Stimulated activated naive CD8-positive, alpha-beta T cell treated with anti-CD3 and anti-CD28 coated beads, Interleukin-15, amount 100 ng/mL, for 72 hours (primary cell): ENCODE measurements around the gene IGF2.

Experiments used
- ATAC-seq: fragments of 150-1000 bp; cut with Tn5 transposase; 2 replicates; pipeline ENCODE4 v1.10.0; 2021; ENCODE audit warnings: mild to moderate bottlenecking, moderate library complexity
- DNase-seq, 2 donors: peaks; one replicate each; pipeline ENCODE4 v3.0.0; 2021 to 2022
- H3K27ac Mint-ChIP-seq, 2 donors: one replicate each; pipeline ENCODE4 v1.8.0; 2022; ENCODE audit warnings: mild to moderate bottlenecking in 2 of 2, mixed read lengths in 2 of 2, moderate library complexity in 2 of 2
- H3K27me3 Mint-ChIP-seq: one replicate; pipeline ENCODE4 v1.8.0; 2022; ENCODE audit warnings: mixed read lengths
- H3K4me1 Mint-ChIP-seq: one replicate; pipeline ENCODE4 v1.8.0; 2022; ENCODE audit warnings: mild to moderate bottlenecking, mixed read lengths
- H3K4me3 Mint-ChIP-seq, 2 donors: one replicate each; pipeline ENCODE4 v1.8.0; 2022; ENCODE audit warnings: mild to moderate bottlenecking in 2 of 2, mixed read lengths in 2 of 2, moderate library complexity in 1 of 2
- H3K9me3 Mint-ChIP-seq, 2 donors: one replicate each; pipeline ENCODE4 v1.8.0; 2022; ENCODE audit warnings: mixed read lengths in 2 of 2

The IGF2 gene

GRCh38 chr11:2091786-2092463 lies 47.3 kb downstream of the IGF2 start:
- Mint-ChIP-seq H3K4me1 (peaks cover 13% of the 10 kb centered on the region), H3K27me3 (peaks cover 32% of the 10 kb centered on the region), H3K9me3 (no peaks in the 10 kb centered on the region), H3K4me3 (no peak overlapping the region), H3K27ac (no peak overlapping the region)
- ATAC-seq (no peak), DNase-seq (no peak)

DNA sequence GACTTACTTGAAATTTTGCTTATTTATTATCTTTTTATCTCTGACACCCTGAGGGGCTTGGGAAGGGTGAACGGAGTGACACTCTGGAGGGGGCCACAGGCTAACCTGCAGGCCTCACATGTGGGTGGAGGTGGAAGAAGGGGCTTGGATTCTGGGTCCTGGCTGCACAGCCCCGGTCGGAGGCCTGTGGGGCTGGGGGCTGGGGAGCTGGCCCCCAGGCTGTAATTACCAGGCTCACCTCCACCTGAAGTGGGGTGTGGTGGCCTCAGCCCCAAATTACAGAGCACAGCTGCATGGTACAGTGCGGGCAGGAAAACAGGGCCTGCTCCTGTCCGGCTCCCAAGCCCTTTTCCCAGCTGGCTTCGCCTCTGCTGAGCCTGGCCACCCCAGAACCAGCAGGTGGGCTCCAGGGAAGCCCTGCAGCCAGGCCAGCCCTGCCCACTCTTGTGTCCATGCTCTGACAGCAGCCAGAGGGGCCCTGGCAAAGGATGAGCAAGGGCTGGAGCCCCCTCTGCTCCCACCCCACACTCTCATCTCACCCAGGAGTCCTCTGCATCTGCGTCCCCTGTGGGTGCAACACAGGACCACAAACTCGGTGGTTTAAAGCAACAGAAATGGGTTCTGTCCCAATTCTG lies 48.0 kb downstream of the IGF2 start:
- Mint-ChIP-seq H3K4me3 (no peak overlapping the region), H3K27ac (no peak overlapping the region), H3K9me3 (no peaks in the 10 kb centered on the region), H3K4me1 (peaks cover 13% of the 10 kb centered on the region), H3K27me3 (peaks cover 32% of the 10 kb centered on the region)
- no peak for DNase-seq
- ATAC-seq = no peak

DNA sequence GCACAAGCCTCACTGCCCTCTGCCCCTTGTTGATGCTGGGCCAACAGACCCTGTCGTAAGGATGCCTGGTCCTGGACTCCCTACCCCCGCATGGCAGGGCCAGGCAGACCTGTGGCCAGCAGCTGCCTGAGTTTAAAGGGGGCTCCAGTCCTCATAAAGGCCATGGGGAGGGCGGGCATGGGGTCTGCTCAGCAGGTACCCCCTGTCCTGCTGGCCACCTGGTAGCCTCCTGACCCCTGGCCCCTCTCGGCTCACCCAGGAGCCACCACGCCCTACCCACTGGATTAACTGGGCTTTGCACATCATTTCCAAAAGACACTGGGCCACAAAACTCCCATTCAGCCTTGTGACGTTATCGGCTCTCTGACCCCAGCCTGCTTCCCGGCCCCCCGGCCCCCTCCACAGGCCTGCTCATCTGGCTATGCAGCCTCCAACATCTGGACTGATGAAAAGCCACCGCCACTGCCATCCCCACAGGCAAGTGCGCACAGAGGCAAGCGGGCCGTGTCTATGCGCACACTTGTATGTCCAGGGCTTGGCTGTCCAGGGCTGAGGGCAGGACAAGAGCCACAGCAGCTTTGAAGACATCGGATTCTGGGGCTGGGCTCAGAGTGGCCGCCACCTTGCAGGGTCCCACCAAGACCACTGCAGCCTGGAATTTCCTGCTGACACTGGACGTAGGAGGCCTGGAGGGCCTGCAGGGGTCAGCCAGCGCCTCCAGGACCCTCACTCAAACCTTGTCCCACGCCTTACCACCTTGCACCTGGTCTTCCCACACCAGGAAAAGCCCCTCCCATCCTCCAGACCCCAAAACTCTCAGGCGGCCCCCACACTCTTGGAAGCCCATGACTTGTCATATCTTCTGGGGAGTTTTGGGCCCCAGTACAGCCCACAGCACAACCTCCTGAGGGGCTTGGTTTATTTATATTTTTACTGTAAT lies 48.7 kb downstream of the IGF2 start:
- peaks cover 13% of the 10 kb centered on the region for H3K4me1 Mint-ChIP-seq
- no peaks in the 10 kb centered on the region for H3K9me3 Mint-ChIP-seq
- ATAC-seq = no peak
- no peak overlapping the region for H3K27ac Mint-ChIP-seq
- H3K27me3 Mint-ChIP-seq = peaks cover 38% of the 10 kb centered on the region
- H3K4me3 Mint-ChIP-seq = no peak overlapping the region
- DNase-seq = no peak

DNA sequence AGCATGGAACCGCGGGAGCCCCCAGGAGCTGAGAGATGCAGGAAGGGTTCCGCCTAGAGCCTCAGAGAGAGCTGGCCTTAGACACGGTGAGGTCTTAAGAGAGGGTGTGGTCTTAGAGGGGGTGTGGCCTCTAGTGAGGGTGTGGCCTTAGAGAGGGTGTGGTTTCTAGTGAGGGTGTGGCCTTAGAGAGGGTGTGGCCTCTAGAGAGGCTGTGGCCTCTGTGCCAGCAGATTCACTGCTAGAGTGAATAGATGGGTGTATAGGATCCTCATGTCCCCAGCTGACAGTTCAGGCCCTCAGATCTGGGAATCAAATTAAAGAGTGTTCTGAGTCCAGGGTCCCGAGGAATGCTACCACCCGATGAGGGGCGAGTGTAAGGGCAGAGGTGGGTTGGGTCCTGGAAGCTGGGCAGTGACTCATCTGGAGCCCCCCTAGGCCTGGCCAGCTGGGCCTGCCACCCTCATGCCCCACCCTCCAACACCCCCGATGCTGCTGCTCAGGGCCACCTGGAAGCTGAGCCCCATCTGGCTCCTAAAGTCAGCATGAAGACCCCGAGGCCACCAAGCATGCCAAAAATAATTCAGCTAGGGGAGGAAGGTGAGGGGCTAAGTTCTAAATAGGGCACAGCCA lies 49.5 kb downstream of the IGF2 start:
- Mint-ChIP-seq H3K27ac (no peak overlapping the region), H3K9me3 (peaks cover 0 to 8% of the 10 kb centered on the region in 2 donors)
- peak; percentile 33 to 52 for DNase-seq

GRCh38 chr11:2088746-2089535 lies 50.2 kb downstream of the IGF2 start:
- DNase-seq (no peak), ATAC-seq (peak; percentile 59)
- no peak overlapping the region for H3K4me3 Mint-ChIP-seq
- H3K27me3 Mint-ChIP-seq = peaks cover 47% of the 10 kb centered on the region
- no peak overlapping the region for H3K27ac Mint-ChIP-seq
- H3K9me3 Mint-ChIP-seq = peaks cover 7 to 15% of the 10 kb centered on the region in 2 donors
- peaks cover 13% of the 10 kb centered on the region for H3K4me1 Mint-ChIP-seq

More for the DNA sequence above, 49.5 kb downstream of the IGF2 start:
- H3K4me1 Mint-ChIP-seq = peaks cover 13% of the 10 kb centered on the region
- no peak overlapping the region for H3K4me3 Mint-ChIP-seq
- peak; percentile 85 for ATAC-seq
- H3K27me3 Mint-ChIP-seq = peaks cover 46% of the 10 kb centered on the region

DNA sequence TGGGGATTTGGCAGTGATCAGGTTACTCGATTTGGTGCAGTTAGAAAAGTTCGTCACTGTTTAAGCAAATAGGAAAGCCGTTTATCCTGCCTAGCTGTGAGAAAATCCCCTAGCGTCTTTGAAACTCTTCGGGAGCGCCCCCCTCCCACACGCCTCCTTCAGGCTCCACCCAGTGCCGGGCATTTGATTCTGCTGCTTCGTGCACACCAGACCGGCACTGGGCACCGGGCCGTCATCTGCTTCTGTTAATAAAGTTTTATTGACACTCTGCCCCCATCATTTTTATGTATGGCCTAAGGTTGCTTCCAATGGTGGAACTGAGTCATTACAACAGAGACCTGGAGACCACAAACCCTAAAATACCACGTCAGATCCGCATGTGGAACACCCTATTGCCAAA lies 50.9 kb downstream of the IGF2 start:
- Mint-ChIP-seq H3K4me3 (no peak overlapping the region), H3K27me3 (peaks cover 40% of the 10 kb centered on the region), H3K9me3 (peaks cover 7 to 15% of the 10 kb centered on the region in 2 donors), H3K27ac (no peak overlapping the region), H3K4me1 (peaks cover 9% of the 10 kb centered on the region)
- no peak for ATAC-seq
- DNase-seq = no peak

DNA sequence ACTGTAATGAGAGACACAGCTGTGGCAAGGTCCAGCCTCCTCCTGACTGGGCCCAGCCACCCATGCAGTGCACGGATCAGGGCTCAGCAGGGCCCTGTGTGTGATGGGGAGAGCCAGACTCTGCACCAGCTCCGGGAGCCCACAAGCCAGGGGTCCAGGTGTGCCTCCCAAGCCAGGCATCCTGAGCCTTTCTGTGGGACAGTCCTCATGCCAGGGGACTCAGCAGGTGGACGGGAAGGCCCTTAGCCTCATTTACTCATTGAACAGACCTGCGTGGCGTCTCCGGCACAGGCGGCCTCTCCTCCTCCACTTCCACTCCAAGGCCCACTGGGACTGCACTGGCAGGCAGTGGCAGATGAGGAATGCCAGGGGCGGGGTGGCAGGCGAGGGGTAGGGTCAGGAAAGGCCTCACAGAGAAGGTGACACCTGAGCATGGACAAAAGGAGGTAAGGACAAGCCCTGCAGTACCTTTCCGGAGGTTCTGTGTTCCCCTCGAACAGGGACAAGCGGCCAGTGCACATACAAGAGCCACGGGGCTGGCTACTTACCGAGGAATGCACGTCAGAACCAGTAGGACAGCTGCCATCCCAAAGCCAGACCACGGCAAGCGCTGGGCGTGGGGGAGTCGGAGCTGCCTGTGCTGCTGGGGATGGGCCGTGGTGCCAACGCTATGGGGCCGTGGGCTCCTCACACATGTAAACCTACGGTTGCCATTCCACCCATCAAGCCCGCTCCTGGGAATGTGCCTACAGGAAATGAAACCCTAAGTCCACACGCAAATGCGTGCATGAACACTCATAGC lies 52.7 kb downstream of the IGF2 start:
- Mint-ChIP-seq H3K4me1 (no peaks in the 10 kb centered on the region), H3K27ac (no peak overlapping the region), H3K4me3 (no peak overlapping the region), H3K9me3 (peaks cover 7 to 15% of the 10 kb centered on the region in 2 donors), H3K27me3 (peaks cover 22% of the 10 kb centered on the region)
- DNase-seq = no peak
- no peak for ATAC-seq

DNA sequence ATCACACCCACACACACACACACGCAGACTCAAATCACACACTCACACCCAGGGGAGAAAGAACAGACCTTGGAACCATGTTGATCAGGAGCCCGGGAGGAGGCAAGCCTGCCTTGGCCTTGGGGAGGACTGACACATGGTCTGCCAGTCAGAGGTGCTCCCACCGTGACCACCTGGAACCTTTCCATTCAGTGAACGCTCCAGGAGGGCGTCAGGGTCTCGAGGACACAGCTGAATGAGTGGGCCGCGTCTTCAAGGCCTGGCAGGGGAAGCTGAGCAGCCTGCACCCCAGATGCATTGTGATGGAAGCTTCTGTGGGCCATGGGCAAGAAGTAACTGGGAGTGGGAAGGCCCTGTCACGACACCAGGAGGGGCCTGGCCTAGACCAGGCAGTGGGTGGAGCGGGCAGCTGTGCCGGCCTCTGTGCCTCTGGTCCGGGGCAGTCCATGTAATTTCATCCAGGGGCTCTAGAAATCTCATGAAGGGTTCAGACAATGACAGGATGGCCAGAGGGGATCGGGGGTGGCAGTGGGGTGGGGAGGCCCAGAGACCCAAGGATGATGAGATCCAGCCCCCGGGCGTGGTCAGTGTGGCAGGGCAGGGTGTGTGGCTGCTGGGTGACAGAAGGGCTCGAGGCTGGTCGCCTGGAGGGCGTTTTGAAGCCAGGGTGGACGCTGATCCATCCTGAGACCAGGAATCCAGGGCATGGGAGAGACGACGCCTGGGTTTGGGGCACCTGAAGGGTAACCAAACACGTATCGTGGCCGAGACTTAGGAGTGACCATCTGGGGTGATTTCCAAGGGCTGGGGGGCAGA lies 53.7 kb downstream of the IGF2 start:
- peaks cover 7 to 15% of the 10 kb centered on the region in 2 donors for H3K9me3 Mint-ChIP-seq
- peaks cover 21% of the 10 kb centered on the region for H3K27me3 Mint-ChIP-seq

DNA sequence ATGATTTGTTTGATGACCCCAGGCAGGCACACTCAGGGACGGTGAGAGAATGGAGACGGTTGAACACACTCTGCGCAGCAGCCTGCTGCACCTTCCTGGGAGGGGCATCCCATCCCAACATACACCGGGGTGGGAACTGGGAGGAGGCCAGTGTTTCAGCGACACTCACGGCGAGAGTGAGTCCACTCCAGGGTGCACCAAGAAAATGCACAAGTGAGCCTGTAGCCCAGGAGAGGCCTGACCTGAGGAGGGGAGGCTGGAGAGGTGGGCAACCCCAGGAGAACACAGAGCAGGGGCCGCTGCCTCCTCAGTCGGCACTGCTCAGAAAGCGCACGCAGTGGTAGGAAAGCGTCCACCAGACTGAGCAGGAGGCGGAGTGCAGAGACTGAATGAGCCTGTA lies 54.5 kb downstream of the IGF2 start:
- ATAC-seq (no peak), DNase-seq (no peak)
- Mint-ChIP-seq H3K27me3 (peaks cover 22% of the 10 kb centered on the region), H3K9me3 (peaks cover 7 to 15% of the 10 kb centered on the region in 2 donors), H3K27ac (no peak overlapping the region), H3K4me3 (no peak overlapping the region), H3K4me1 (no peaks in the 10 kb centered on the region)

More for the DNA sequence above, 53.7 kb downstream of the IGF2 start:
- DNase-seq (no peak), ATAC-seq (no peak)
- no peak overlapping the region for H3K4me3 Mint-ChIP-seq
- H3K27ac Mint-ChIP-seq = peak overlapping the region in 1 of 2 donors; percentile 6
- H3K4me1 Mint-ChIP-seq = no peaks in the 10 kb centered on the region
